Measurements from ENCODE around the gene HS3ST3B1. TPM values are rescaled to one million over a fixed set of nuclear protein-coding genes. Genes with fewer than 3 reads are reported as not detected.

The HS3ST3B1 gene
- total RNA-seq, 2 experiments from 2014 or later: 4.9 to 5.1 TPM

GRCh38 chr17:14308636-14308964 lies 7.7 kb downstream of the HS3ST3B1 start:
- no peak for TF ChIP-seq CTCF (IDR thresholded peaks at IDR 0.05)
- no peak for DNase-seq
- intact Hi-C loops (cut with micrococcal nuclease): no loop called here
- H3K27me3 Mint-ChIP-seq: no peaks in the 10 kb centered on the region
- H3K27ac Mint-ChIP-seq: peak overlapping the region; percentile 82
- peak overlapping the region; percentile 77 for H3K4me3 Mint-ChIP-seq
- CTCF ChIA-PET: no interaction called here
- peaks cover 76% of the 10 kb centered on the region for H3K4me1 Mint-ChIP-seq (ENCODE audit: low read depth)
- ATAC-seq: no peak
- no peaks in the 10 kb centered on the region for H3K9me3 Mint-ChIP-seq
- H3K36me3 Mint-ChIP-seq (ENCODE audit: low read depth): peaks cover 16% of the 10 kb centered on the region
- POLR2A ChIA-PET: interaction anchor here (0.7 to 1.9 kb wide), 6 partner anchors 8 to 139 kb away, joined by 3 to 7 read pairs (median 4); partner anchors contain the start of gene HS3ST3B1

- no peaks in the 10 kb centered on the region for H3K27me3 Mint-ChIP-seq
- TF ChIP-seq CTCF (IDR thresholded peaks at IDR 0.05): no peak
- H3K36me3 Mint-ChIP-seq (ENCODE audit: low read depth): peaks cover 14% of the 10 kb centered on the region
- H3K4me1 Mint-ChIP-seq (ENCODE audit: low read depth): peaks cover 73% of the 10 kb centered on the region
- H3K4me3 Mint-ChIP-seq: peak overlapping the region; percentile 77
- peak overlapping the region; percentile 82 for H3K27ac Mint-ChIP-seq
- intact Hi-C loops (cut with micrococcal nuclease): no loop called here
- H3K9me3 Mint-ChIP-seq: no peaks in the 10 kb centered on the region
- POLR2A ChIA-PET: interaction anchor here (0.7 to 1.9 kb wide), 6 partner anchors 8 to 138 kb away, joined by 3 to 7 read pairs (median 4); partner anchors contain the start of gene HS3ST3B1
- DNase-seq: peak; percentile 94
- peak; percentile 99 for ATAC-seq
- CTCF ChIA-PET: no interaction called here
These were observed 8.3 kb downstream of the HS3ST3B1 start for GRCh38 chr17:14308965-14309879.

- peaks cover 69% of the 10 kb centered on the region for H3K4me1 Mint-ChIP-seq (ENCODE audit: low read depth)
- ATAC-seq (no peak), DNase-seq (no peak)
- ChIA-PET POLR2A (interaction anchor here (1.9 kb wide), 1 partner anchor 9 kb away, joined by 7 read pairs; the partner anchor contains the start of gene HS3ST3B1), CTCF (no interaction called here)
- TF ChIP-seq CTCF (IDR thresholded peaks at IDR 0.05): no peak
- H3K9me3 Mint-ChIP-seq: no peaks in the 10 kb centered on the region
- H3K4me3 Mint-ChIP-seq: peak overlapping the region; percentile 77
- no peaks in the 10 kb centered on the region for H3K27me3 Mint-ChIP-seq
- no peak overlapping the region for H3K27ac Mint-ChIP-seq
- peaks cover 17% of the 10 kb centered on the region for H3K36me3 Mint-ChIP-seq (ENCODE audit: low read depth)
- intact Hi-C loops (cut with micrococcal nuclease): no loop called here
These were observed 9.2 kb downstream of the HS3ST3B1 start for GRCh38 chr17:14310101-14310500.

- POLR2A ChIA-PET: interaction anchor here (1.9 kb wide), 1 partner anchor 10 kb away, joined by 7 read pairs; the partner anchor contains the start of gene HS3ST3B1
- no peaks in the 10 kb centered on the region for H3K27me3 Mint-ChIP-seq
- no peak for ATAC-seq
- H3K9me3 Mint-ChIP-seq: no peaks in the 10 kb centered on the region
- peak overlapping the region; percentile 41 for H3K4me3 Mint-ChIP-seq
- intact Hi-C loops (cut with micrococcal nuclease): no loop called here
- H3K36me3 Mint-ChIP-seq (ENCODE audit: low read depth): peaks cover 17% of the 10 kb centered on the region
- H3K27ac Mint-ChIP-seq: peak overlapping the region; percentile 9
- TF ChIP-seq CTCF (IDR thresholded peaks at IDR 0.05): no peak
- CTCF ChIA-PET: no interaction called here
- no peak for DNase-seq
- peaks cover 64% of the 10 kb centered on the region for H3K4me1 Mint-ChIP-seq (ENCODE audit: low read depth)
These were observed 9.7 kb downstream of the HS3ST3B1 start for GRCh38 chr17:14310605-14311004.

GRCh38 chr17:14311186-14311705 lies 10.4 kb downstream of the HS3ST3B1 start:
- H3K4me1 Mint-ChIP-seq (ENCODE audit: low read depth): peaks cover 62% of the 10 kb centered on the region

More at GRCh38 chr17:14311186-14311705, 10.4 kb downstream of the HS3ST3B1 start:
- no peak for ATAC-seq
- Mint-ChIP-seq H3K27ac (no peak overlapping the region), H3K4me3 (no peak overlapping the region), H3K27me3 (no peaks in the 10 kb centered on the region), H3K9me3 (no peaks in the 10 kb centered on the region), H3K36me3 (ENCODE audit: low read depth) (peaks cover 17% of the 10 kb centered on the region)
- DNase-seq: no peak
- CTCF ChIA-PET: interaction anchor here (1.0 kb wide), 1 partner anchor 9 kb away, joined by 3 read pairs; no protein-coding TSS in a partner anchor
- intact Hi-C loops (cut with micrococcal nuclease): no loop called here
- POLR2A ChIA-PET: no interaction called here
- no peak for TF ChIP-seq CTCF (IDR thresholded peaks at IDR 0.05)
